H7 (cell line): Measurements from ENCODE around the gene SLC6A9. TPM values are rescaled to one million over a fixed set of nuclear protein-coding genes. Genes with fewer than 3 reads are reported as not detected.
A peak's percentile ranks its signal among the peaks of the same experiment; 100 is the strongest.

ENCODE experiments used
- DNase-seq: peaks from one replicate; pipeline ENCODE4 v3.0.0; 2012
- H3K27me3 ChIP-seq: 2 replicates; pipeline ENCODE4 v1.6.0; 2011; ENCODE audit warnings: mild to moderate bottlenecking, low read length; ENCODE audit not compliant: control insufficient read depth, insufficient read depth
- H3K36me3 ChIP-seq: replicated peaks from 2 replicates; pipeline ENCODE4 v1.5.1; 2011; ENCODE audit warnings: low read length; ENCODE audit not compliant: control insufficient read depth, insufficient read depth
- H3K4me3 ChIP-seq: 2 replicates; pipeline ENCODE4 v1.5.1; 2011; ENCODE audit warnings: low read depth, mild to moderate bottlenecking, control low read depth, low read length, moderate library complexity; ENCODE audit not compliant: insufficient read depth
- total RNA-seq: library from RNA; depleted of rRNA; stranded (reverse); fragments of >200 nt; shearing (Covaris generic); gene quantifications from 2 replicates; pipeline ENCODE4 v1.2.3, GENCODE V29; 2014

Gene SLC6A9
- total RNA-seq, 1 experiment from 2014 or later = 8.2 TPM

DNA sequence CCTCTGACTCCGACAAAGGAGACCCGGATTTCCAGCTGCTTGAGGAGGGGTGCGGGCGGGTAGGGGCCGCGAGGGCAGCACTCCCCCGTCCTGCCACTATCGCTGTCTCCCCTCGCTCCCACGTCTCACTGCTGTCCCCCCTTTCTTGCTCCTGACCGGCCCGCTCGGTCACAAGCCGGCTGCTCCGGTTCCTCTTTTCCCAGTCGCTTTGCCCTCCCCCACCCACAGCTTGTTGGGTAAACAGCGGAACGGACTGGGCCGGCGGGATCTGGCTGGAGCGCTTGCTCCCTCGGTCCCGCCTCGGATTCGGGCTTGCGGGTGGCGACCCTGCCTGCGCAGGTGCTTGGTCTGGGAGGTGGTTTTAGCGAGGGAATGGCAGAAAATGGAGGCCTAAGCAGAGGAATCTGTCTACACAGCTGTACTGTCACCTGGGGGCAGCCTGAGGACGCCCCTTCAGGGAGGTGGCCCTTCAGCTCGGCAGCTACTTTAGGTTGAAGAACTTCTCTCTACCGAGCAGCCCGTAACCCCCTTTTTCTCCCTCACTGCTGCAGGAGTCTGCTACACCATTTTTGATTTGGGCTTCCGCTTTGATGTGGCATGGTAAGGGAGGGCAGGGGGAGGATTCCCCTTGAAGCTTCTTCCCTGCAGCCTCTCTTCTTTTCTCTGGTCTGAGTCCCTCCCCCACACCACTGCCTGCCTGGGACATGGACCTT lies 55.9 kb downstream of the SLC6A9 start:
- peak; percentile 87 for DNase-seq

DNA sequence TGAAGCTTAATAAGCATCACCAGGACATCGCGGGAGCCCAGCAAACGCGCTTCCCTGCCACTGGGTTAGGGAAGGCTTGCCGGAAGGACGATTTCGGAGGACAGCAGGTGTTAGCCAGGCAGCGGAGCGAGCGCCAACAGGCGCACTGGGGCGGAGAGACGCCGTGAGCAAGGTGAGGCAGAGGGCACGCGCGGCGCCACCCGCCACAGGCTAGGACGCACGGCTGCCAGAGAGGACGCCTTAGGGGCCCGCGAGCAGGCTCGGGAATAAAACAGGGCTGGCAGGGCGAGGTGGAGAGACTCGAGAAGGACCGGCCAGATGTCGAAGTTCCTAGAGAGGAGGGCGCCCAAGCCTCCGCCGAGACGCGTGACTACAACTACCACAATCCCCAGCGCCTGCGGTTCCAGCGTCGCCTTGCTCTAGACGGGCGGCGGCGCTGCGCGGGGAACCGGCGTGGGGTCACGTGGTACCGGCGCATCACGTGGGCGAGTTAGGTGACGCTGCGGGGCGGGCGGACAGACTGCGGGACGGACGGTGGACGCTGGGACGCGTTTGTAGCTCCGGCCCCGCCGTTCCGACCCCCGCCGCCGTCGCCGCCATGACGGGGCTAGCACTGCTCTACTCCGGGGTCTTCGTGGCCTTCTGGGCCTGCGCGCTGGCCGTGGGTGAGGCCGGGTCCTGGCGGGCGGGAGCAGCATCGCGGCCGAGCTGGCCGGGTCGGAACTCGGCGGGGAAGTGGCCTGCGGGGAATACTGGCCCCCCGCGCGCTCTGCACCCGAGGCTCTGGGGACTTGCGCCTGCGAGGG lies 56.6 kb downstream of the SLC6A9 start, which contains the start of gene ATP6V0B:
ATP6V0B (plus strand) TSS at position 518 of the 806 bp plus-strand sequence; CDS start at position 599, 81 bp downstream.
- peak; percentile 99 for DNase-seq
- H3K4me3 ChIP-seq = peak within 1 kb of the TSS; percentile 97
- H3K27me3 ChIP-seq = no peaks in the 10 kb centered on the region
- peaks cover 22% of the 10 kb centered on the region for H3K36me3 ChIP-seq

More for the DNA sequence above, 55.9 kb downstream of the SLC6A9 start:
- H3K27me3 ChIP-seq = no peaks in the 10 kb centered on the region
- peaks cover 22% of the 10 kb centered on the region for H3K36me3 ChIP-seq
- peak overlapping the region; percentile 97 for H3K4me3 ChIP-seq

DNA sequence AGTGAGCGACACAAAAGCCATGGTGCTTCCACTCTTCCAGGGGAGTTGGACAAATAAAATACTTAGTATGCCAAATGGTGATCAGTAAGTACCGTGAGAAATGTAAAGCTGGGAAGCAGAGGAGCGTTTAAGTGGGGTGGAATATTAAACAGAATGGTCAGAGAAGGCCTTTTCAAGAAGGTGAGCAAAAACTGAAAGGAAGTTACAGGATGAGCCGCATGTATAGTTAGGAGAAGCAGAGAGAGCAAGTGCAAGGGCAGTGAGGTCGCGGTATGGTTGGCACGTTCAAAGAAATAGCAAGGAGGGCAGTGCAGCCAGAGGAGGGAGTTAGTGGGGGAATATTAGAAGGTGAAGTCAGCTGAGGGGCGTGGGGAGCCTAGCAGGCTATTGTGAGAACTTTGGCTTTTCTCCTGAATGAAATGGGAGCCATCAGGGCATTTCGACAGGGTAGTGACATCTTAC lies 57.2 kb downstream of the SLC6A9 start:
- H3K36me3 ChIP-seq = peaks cover 22% of the 10 kb centered on the region
- DNase-seq = peak; percentile 86
- peak overlapping the region; percentile 97 for H3K4me3 ChIP-seq
- no peaks in the 10 kb centered on the region for H3K27me3 ChIP-seq

DNA sequence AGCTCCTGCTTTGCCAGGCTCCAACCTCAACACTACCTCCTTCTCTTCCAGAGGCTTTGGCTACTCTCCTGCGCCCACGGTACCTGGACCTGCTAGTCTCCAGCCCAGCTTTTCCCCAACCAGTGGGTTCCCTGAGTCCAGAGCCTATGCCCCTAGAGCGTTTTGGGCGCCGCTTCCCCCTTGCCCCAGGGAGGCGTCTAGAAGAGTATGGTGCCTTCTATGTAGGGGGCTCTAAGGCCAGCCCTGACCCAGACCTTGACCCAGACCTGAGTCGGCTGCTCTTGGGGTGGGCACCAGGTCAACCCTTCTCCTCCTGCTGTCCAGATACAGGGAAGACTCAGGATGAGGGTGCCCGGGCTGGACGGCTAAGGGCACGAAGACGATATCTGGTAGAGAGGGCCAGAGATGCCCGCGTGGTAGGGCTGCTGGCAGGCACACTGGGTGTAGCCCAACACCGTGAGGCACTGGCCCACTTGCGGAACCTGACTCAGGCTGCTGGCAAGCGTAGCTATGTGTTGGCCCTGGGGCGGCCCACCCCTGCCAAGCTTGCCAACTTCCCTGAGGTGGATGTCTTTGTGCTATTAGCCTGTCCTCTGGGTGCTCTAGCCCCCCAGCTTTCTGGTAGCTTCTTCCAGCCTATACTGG lies 59.8 kb downstream of the SLC6A9 start:
- H3K36me3 ChIP-seq = peaks cover 14% of the 10 kb centered on the region
- DNase-seq = no peak
- no peaks in the 10 kb centered on the region for H3K27me3 ChIP-seq
- no peak overlapping the region for H3K4me3 ChIP-seq

DNA sequence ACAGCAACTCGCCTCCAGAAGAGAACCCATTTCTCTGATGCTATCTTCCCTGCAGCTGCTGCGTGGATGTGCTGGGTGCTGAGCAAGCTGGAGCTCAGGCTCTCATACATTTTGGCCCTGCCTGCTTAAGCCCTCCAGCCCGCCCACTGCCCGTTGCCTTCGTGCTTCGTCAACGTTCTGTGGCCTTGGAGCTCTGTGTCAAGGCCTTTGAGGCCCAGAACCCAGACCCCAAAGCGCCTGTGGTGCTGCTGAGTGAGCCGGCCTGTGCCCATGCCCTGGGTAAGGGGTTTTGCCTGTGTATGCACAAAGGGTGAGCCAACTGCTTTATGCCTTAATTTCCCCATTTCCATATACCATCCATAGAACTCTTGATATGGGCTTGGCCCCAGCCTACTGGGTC lies 60.4 kb downstream of the SLC6A9 start:
- Histone ChIP-seq H3K36me3 (peaks cover 11% of the 10 kb centered on the region), H3K27me3 (no peaks in the 10 kb centered on the region), H3K4me3 (peak overlapping the region; percentile 96; the same call in 1 of the 2 replicates)
- DNase-seq = no peak

DNA sequence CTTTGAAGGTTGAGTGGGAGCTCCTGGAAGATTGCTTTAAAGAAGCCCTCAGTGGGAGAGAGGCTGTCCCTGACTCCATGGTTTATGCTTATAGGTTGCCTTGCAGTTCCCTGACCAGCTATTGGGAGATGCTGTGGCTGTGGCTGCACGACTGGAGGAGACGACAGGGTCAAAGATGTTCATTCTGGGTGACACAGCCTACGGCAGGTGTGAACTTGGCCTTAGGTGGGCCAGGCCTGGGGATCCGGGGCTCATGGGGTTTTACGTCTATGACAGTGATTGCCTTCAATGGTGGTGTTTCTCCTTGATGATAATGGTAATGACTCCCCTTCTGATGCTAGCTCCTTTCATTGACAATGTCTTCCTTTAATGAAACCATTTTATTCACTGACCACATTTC lies 60.8 kb downstream of the SLC6A9 start:
- DNase-seq = no peak
- Histone ChIP-seq H3K4me3 (peak overlapping the region; percentile 96), H3K36me3 (peaks cover 11% of the 10 kb centered on the region), H3K27me3 (no peaks in the 10 kb centered on the region)

DNA sequence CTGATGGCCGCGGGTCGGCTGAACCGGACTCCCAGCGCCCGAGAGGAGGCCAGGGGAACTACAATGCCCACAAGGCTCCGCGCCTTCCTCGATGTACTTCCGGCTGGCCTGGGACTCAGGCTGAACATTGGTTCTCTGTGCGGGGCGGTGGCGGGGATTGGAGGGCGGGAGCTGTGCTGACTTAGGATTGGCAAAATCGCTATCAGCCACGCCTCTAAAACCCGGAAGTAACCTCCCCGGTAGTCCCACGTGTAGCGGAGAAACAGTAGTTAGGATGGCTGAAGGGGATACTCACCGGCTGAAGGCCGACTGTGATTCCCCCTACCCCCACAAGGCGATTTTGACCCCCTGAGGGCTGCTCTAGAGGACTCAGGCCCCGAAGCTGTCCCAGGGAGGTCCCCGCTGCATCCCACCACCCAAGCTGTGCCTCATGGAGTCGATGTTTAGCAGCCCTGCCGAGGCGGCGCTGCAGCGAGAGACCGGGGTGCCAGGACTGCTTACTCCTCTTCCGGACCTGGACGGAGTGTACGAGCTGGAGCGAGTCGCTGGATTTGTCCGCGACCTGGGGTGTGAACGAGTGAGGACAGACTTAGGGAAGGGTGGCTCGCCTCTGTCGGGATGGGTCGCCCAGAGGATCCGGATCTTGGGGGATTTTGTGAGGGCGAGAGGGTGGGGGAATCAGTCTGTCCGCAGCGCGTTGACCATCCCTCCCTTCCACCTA lies 61.4 kb downstream of the SLC6A9 start, which contains the start of gene DPH2:
DPH2 (plus strand) TSS at position 265 of the 721 bp plus-strand sequence; CDS start at position 431, 166 bp downstream.
- Histone ChIP-seq H3K36me3 (peaks cover 11% of the 10 kb centered on the region), H3K4me3 (peak within 1 kb of the TSS; percentile 96), H3K27me3 (no peaks in the 10 kb centered on the region)
- DNase-seq = peak; percentile 99

DNA sequence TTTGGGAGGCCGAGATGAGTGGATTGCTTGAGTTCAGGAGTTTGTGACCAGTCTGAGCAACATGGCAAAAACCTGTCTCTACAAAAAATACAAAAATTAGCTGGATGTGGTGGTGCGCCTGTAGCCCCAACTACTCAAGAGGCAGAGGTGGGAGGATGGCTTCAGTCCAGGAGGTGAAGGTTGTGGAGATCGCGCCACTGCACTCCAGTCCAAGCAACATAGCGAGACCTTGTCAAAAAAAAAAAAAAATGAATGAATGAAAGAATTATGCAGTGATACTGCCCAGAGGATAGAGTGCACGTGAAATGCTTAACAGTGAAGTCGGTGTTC lies 61.9 kb downstream of the SLC6A9 start:
- H3K4me3 ChIP-seq = no peak overlapping the region
- H3K27me3 ChIP-seq = no peaks in the 10 kb centered on the region
- no peak for DNase-seq
- H3K36me3 ChIP-seq = peaks cover 11% of the 10 kb centered on the region

DNA sequence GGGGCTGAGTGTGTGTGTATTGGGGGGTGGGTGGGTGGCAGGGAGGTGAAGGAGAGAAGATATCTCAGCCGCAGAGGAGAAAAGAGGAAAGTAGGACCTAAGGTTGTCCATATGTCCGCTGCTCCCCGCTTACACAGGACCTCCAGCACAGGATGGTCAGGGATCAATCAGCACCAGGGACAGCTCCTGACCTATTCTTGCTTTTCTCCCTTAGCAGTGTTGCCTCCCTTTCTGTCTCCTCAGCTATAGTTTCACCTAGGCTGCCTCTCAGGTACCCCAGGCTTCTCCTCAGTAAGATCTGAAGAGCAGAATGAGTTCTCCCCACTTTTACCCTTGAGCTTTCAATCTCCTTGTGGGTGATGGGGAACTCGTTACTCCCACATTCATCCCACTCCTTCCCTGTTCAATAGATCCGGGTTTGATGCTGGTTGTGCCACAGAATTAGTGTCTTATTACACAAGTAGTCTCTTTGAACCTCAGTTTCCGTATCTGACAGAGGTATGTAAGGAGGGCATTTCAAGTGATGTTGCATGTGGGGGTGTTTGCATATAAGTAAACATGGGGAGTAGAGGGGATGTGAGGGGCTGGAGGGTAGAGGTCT lies 62.8 kb downstream of the SLC6A9 start:
- no peak overlapping the region for H3K4me3 ChIP-seq
- H3K36me3 ChIP-seq = peaks cover 11% of the 10 kb centered on the region
- peak; percentile 88 for DNase-seq
- no peaks in the 10 kb centered on the region for H3K27me3 ChIP-seq

DNA sequence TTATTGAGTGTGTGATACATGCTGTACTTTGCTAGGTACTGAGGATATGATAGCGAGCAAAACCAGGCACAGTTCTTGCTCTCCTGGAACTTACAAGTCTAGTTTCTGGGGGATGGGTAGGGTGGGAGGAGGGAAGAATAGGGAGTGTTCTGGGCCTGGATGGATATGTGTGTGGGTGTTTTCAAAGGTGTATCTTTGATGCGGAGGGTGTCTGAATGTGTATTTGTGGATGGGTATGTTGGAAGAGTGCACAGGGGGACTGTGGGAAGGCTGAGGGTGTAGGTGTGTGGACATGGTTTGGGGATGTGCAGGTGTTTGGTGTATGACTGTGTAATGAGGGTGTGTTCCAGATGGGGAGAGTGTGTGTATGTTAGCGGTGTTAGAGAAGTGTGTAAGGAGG lies 65.9 kb downstream of the SLC6A9 start:
- DNase-seq = no peak
- no peak overlapping the region for H3K4me3 ChIP-seq
- H3K27me3 ChIP-seq = no peaks in the 10 kb centered on the region
- no peaks in the 10 kb centered on the region; the same call in 1 of the 2 replicates for H3K36me3 ChIP-seq

DNA sequence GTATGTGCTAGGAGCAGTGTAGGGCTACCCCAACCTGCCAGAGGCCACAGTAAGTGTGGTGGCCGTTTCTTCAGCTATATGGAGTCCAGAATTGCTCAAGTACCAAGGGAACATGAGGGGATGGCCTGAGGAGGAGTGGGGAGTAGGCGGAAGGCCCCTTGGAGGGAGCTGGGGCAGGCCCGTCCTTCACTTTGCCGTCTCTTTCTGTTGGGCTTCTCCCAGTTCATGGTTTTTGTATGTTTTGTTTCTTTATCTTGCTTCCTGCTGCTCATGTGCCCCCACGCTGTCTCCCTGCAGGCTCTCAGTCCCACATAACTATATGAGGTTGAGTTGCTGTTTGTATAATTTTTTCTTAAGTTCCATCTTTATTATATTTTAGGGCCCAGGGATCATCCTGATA lies 67.4 kb downstream of the SLC6A9 start:
- H3K27me3 ChIP-seq = no peaks in the 10 kb centered on the region
- DNase-seq = no peak
- H3K4me3 ChIP-seq = no peak overlapping the region
- H3K36me3 ChIP-seq = no peaks in the 10 kb centered on the region; the same call in 1 of the 2 replicates

DNA sequence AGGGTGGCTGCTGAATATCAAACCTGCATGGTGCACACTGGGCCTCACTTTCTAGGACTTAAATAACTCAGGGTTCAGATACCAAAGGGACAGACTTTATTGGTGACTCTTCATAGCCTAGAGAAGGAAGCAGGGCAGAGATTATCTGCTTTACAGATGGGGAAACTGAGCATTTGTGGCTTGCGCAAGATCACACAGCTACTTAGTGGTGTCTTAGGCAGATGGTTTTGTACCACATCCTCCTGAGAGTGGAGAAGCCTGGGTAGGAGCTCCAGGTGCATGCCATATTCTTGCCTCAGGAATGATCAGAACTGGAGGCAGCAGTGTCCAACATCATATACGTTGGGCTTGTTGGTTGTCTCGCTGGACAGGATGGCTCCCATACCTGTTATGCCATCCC lies 68.3 kb downstream of the SLC6A9 start:
- H3K27me3 ChIP-seq = no peaks in the 10 kb centered on the region
- DNase-seq = no peak
- no peak overlapping the region for H3K4me3 ChIP-seq
- H3K36me3 ChIP-seq = peaks cover 2% of the 10 kb centered on the region

DNA sequence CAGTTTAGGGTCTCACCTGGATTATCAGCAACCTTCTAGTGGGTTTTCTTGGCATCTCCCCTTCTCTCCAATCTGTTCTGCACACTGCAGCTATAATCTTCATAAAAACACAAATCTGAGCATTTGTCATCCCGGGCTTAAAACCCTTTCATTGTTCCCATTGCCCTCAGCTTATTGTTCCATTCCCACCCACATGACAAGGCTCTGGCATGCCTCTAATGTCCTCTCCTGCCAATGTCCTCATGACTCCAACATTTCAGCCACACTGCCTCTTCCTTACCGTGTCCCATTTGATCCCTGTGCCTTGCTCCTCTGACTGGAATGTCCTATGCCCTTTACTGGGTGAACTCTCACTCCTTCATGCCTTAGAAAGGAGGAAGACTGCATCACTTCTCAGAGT lies 68.9 kb downstream of the SLC6A9 start:
- H3K4me3 ChIP-seq = no peak overlapping the region

DNA sequence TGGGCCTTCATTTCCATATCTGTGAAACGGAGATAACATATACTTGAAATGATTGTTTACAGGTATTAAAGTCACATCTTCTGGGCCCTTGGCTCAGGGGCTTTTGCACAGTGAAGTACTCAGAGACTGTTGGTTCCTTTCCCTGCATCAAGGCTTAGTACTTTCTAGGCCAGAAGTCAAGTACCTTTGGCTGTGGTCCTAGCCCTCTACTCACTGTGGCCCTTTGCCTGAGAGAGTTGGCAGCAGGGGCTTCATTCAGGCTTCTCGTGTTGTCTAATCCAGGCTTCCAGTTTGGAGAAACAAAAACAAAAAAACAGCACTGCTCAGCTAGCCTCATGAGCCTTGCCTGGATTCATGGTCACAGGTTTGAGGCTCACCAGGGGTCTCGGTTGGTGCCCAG lies 69.6 kb downstream of the SLC6A9 start:
- Histone ChIP-seq H3K36me3 (peaks cover 7% of the 10 kb centered on the region), H3K4me3 (no peak overlapping the region), H3K27me3 (no peaks in the 10 kb centered on the region)
- DNase-seq = no peak

More for the DNA sequence above, 68.9 kb downstream of the SLC6A9 start:
- H3K36me3 ChIP-seq = peaks cover 6% of the 10 kb centered on the region
- H3K27me3 ChIP-seq = no peaks in the 10 kb centered on the region
- DNase-seq = no peak
